Endodermal cell (in vitro differentiated cells): ENCODE data around the gene CINP. TPM values are rescaled to one million over a fixed set of nuclear protein-coding genes. Genes with fewer than 3 reads are reported as not detected.
A peak's percentile ranks its signal among the peaks of the same experiment; 100 is the strongest.

Experiments used
- DNase-seq: peaks from one replicate; pipeline ENCODE4 v3.0.0-alpha.2; 2017
- H3K27ac ChIP-seq: 2 replicates; pipeline ENCODE4 v1.5.1; 2013; ENCODE audit warnings: mild to moderate bottlenecking, low read depth, low read length, moderate library complexity
- H3K27me3 ChIP-seq: 2 replicates; pipeline ENCODE4 v1.6.1; 2013; ENCODE audit warnings: mild to moderate bottlenecking, low read length, moderate library complexity; ENCODE audit not compliant: insufficient read depth, control insufficient read depth, poor library complexity, severe bottlenecking
- H3K36me3 ChIP-seq: 2 replicates; pipeline ENCODE4 v1.7.0; 2013; ENCODE audit warnings: mild to moderate bottlenecking, low read length, moderate library complexity; ENCODE audit not compliant: control insufficient read depth, insufficient read depth
- H3K4me1 ChIP-seq: one replicate; pipeline ENCODE4 v1.7.0; 2013; ENCODE audit warnings: low read length; ENCODE audit not compliant: control insufficient read depth, insufficient read depth
- H3K4me3 ChIP-seq: 2 replicates; pipeline ENCODE4 v1.5.1; 2013; ENCODE audit warnings: mild to moderate bottlenecking, low read length, moderate library complexity
- H3K9ac ChIP-seq: 2 replicates; pipeline ENCODE4 v1.6.1; 2013; ENCODE audit warnings: mild to moderate bottlenecking, low read length, moderate library complexity; ENCODE audit not compliant: poor library complexity, severe bottlenecking; ENCODE audit errors: extremely low read depth
- H3K9me3 ChIP-seq: 2 replicates; pipeline ENCODE4 v1.6.1; 2013; ENCODE audit warnings: mild to moderate bottlenecking, low read length, moderate library complexity; ENCODE audit not compliant: control insufficient read depth
- H3K27ac Mint-ChIP-seq: 2 replicates; pipeline ENCODE4 v1.8.0; 2020; ENCODE audit warnings: mixed read lengths
- H3K27me3 Mint-ChIP-seq: 2 replicates; pipeline ENCODE4 v1.8.0; 2021; ENCODE audit warnings: mild to moderate bottlenecking, mixed read lengths; ENCODE audit not compliant: insufficient read depth
- H3K36me3 Mint-ChIP-seq: 2 replicates; pipeline ENCODE4 v1.8.0; 2020; ENCODE audit warnings: low read depth, mixed read lengths
- H3K4me1 Mint-ChIP-seq: 2 replicates; pipeline ENCODE4 v1.8.0; 2020; ENCODE audit warnings: mixed read lengths
- H3K4me3 Mint-ChIP-seq: 2 replicates; pipeline ENCODE4 v1.8.0; 2020; ENCODE audit warnings: mild to moderate bottlenecking, moderate library complexity, mixed read lengths
- H3K9me3 Mint-ChIP-seq: 2 replicates; pipeline ENCODE4 v1.8.0; 2020; ENCODE audit warnings: mild to moderate bottlenecking, mixed read lengths
- WGBS, 2 experiments: methylation state at CpG; one replicate each; pipeline versions ENCODE4 v1.1.5 to v1.1.7; 2013; ENCODE audit warnings: missing lambda C conversion rate in 2 of 2, mixed read lengths in 1 of 2; ENCODE audit not compliant: insufficient coverage in 1 of 2, insufficient read length in 1 of 2; 5-methylcytosine and 5-hydroxymethylcytosine counted together
- total RNA-seq, 2 donors: library from RNA; stranded (reverse); fragmentation: NEBNext Ultra II Directional in 1 of 2; extraction: Animal tissue kit (Norgen Biotek cat#: 25700) in 1 of 2; gene quantifications; 2 replicates in 1 of 2; 3 replicates in 1 of 2; pipeline ENCODE4 v1.2.1, GENCODE V29; 2021
- TF ChIP-seq, protein P1 (sequence below): fragments of 200-600 bp; sonication (generic); conservative IDR thresholded peaks from 2 replicates; pipeline ENCODE4 v1.5.0; 2021; ENCODE audit warnings: antibody characterized with exemption, mild to moderate bottlenecking

CINP gene
- total RNA-seq, 2 donors from 2014 or later = 33.3 to 38.3 TPM

DNA sequence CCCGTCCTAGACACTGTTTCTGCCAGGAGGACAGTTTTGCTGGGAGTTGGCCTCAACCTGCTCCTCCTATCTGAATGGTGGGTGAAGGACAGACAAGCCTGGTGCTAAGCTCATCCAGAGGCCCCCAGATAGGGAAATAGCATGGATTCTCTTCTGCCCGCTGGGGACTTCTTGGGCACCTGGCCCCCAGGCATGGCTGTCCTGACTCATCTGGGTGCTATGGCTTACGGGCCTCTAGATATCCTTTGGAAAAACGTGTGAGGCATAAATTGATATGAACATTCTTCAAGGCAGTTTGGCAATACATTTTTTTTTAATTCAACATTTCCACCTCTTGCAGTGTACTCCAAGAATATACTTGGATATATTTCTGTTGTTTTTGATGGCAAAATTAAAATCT is 8.7 kb upstream of the CINP start:
- Histone ChIP-seq H3K27ac (no peak overlapping the region), H3K9ac (no peak overlapping the region), H3K4me3 (no peak overlapping the region), H3K36me3 (peaks cover 4% of the 10 kb centered on the region), H3K4me1 (no peaks in the 10 kb centered on the region), H3K9me3 (no peaks in the 10 kb centered on the region), H3K27me3 (no peaks in the 10 kb centered on the region)
- no peaks in the 10 kb centered on the region for H3K27me3 Mint-ChIP-seq
- no peak for DNase-seq
- no peak overlapping the region for H3K27ac Mint-ChIP-seq
- H3K9me3 Mint-ChIP-seq = no peaks in the 10 kb centered on the region
- peaks cover under 1% of the 10 kb centered on the region for H3K36me3 Mint-ChIP-seq
- TF ChIP-seq, protein P1, sequence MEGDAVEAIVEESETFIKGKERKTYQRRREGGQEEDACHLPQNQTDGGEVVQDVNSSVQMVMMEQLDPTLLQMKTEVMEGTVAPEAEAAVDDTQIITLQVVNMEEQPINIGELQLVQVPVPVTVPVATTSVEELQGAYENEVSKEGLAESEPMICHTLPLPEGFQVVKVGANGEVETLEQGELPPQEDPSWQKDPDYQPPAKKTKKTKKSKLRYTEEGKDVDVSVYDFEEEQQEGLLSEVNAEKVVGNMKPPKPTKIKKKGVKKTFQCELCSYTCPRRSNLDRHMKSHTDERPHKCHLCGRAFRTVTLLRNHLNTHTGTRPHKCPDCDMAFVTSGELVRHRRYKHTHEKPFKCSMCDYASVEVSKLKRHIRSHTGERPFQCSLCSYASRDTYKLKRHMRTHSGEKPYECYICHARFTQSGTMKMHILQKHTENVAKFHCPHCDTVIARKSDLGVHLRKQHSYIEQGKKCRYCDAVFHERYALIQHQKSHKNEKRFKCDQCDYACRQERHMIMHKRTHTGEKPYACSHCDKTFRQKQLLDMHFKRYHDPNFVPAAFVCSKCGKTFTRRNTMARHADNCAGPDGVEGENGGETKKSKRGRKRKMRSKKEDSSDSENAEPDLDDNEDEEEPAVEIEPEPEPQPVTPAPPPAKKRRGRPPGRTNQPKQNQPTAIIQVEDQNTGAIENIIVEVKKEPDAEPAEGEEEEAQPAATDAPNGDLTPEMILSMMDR = no peak
- no peak overlapping the region for H3K4me3 Mint-ChIP-seq
- WGBS, 2 experiments = 96 to 100% methylated on average over 3 to 4 of the region's 4 CpGs
- H3K4me1 Mint-ChIP-seq = peaks cover 10% of the 10 kb centered on the region

DNA sequence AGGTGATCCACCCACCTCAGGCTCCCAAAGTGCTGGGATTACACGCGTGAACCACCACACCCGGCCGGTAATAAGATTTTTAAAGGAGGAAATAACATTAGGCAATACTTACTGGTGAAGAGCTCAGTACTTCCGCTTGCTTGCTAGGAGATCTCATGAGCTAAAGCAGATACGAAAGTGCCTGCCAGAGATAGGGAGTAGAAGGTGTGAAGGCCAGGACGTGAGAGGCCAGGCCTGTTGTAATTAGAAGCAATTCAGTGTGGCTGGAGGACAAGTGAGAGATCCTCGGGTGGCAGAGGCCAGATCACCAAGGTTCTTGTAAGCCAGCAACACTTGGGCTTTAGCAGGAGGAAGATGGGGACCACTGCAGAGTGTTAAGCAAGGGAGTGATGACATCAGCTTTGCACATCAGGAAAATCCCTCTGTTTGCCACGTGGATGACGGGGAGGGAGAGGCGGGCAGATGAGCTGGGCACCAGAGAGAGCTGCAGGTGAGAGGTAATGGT is 7.7 kb upstream of the CINP start:
- Histone ChIP-seq H3K4me1 (no peaks in the 10 kb centered on the region), H3K4me3 (no peak overlapping the region), H3K27ac (no peak overlapping the region), H3K9ac (no peak overlapping the region), H3K27me3 (no peaks in the 10 kb centered on the region), H3K9me3 (no peaks in the 10 kb centered on the region), H3K36me3 (no peaks in the 10 kb centered on the region)
- Mint-ChIP-seq H3K4me1 (peaks cover 10% of the 10 kb centered on the region), H3K9me3 (no peaks in the 10 kb centered on the region), H3K27me3 (no peaks in the 10 kb centered on the region), H3K36me3 (no peaks in the 10 kb centered on the region), H3K4me3 (no peak overlapping the region), H3K27ac (peak overlapping the region; percentile 9)
- TF ChIP-seq, protein P1 = no peak
- 85% methylated on average over 6 to 11 of the region's 11 CpGs for WGBS, 2 experiments
- peak; percentile 44 for DNase-seq

DNA sequence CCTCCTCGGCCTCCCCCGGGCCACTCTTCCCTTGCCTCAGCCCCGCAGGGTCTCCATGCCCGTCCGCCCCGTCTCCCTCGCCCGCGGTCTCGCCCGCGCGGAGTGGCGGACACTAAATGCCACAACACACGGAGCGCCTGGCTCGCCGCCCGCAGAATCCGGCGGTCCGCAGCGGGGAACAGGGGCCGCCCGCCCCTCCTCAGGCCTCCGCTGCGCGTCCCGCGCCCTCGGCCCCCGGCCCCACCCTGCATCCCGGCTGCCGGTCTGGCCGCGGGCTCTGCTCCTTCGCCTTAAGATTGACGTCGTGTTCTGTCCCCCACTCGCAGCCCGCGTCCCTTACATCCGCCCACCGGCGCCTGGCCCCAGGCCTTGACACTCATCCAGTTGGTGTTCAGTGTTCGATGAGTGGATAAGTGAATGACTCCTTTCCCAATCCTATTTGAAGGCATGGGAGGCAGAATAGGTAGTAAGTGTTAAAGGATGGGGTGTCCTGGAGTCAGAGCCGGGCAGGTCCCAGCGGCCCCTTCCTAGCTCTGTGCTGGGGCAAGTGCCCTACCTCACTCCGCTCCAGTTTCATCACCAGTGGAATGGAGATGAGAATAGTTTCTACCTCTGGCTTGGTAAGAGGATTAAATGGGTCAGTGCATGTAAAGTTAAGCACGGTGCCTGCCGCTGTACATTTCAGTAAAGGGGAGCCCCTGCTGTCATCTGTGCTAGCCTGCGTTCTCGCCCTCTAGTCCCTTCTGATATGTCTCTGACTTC is 673 bp upstream of the CINP start:
- no peak for DNase-seq
- WGBS, 2 experiments = 4 to 8% methylated on average over 24 to 53 of the region's 53 CpGs
- peaks cover 2% of the 10 kb centered on the region for H3K36me3 Mint-ChIP-seq
- Histone ChIP-seq H3K9me3 (no peaks in the 10 kb centered on the region), H3K27me3 (no peaks in the 10 kb centered on the region), H3K27ac (peak overlapping the region; percentile 52), H3K36me3 (peaks cover 2% of the 10 kb centered on the region), H3K4me3 (peak overlapping the region; percentile 99), H3K4me1 (peaks cover 5% of the 10 kb centered on the region), H3K9ac (peak overlapping the region; percentile 70)
- H3K27ac Mint-ChIP-seq = peak overlapping the region; percentile 79
- H3K4me1 Mint-ChIP-seq = peaks cover 10% of the 10 kb centered on the region
- H3K9me3 Mint-ChIP-seq = no peaks in the 10 kb centered on the region
- H3K4me3 Mint-ChIP-seq = no peak overlapping the region
- TF ChIP-seq, protein P1 = no peak
- H3K27me3 Mint-ChIP-seq = no peaks in the 10 kb centered on the region
